HG03066 (cell line): Measurements from ENCODE around the gene PNISR.
"Not testable (repeated sequence)": the region's sequence is repeated elsewhere in the genome, so short reads cannot be mapped to it uniquely, and the experiment has no call there.

Experiments
- ATAC-seq: cut with Tn5 transposase; IDR thresholded peaks from one replicate; pipeline ENCODE4 v1.9.1; 2021; ENCODE audit warnings: low read depth; ENCODE audit not compliant: unreplicated experiment

PNISR gene, protein sequence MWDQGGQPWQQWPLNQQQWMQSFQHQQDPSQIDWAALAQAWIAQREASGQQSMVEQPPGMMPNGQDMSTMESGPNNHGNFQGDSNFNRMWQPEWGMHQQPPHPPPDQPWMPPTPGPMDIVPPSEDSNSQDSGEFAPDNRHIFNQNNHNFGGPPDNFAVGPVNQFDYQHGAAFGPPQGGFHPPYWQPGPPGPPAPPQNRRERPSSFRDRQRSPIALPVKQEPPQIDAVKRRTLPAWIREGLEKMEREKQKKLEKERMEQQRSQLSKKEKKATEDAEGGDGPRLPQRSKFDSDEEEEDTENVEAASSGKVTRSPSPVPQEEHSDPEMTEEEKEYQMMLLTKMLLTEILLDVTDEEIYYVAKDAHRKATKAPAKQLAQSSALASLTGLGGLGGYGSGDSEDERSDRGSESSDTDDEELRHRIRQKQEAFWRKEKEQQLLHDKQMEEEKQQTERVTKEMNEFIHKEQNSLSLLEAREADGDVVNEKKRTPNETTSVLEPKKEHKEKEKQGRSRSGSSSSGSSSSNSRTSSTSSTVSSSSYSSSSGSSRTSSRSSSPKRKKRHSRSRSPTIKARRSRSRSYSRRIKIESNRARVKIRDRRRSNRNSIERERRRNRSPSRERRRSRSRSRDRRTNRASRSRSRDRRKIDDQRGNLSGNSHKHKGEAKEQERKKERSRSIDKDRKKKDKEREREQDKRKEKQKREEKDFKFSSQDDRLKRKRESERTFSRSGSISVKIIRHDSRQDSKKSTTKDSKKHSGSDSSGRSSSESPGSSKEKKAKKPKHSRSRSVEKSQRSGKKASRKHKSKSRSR

DNA sequence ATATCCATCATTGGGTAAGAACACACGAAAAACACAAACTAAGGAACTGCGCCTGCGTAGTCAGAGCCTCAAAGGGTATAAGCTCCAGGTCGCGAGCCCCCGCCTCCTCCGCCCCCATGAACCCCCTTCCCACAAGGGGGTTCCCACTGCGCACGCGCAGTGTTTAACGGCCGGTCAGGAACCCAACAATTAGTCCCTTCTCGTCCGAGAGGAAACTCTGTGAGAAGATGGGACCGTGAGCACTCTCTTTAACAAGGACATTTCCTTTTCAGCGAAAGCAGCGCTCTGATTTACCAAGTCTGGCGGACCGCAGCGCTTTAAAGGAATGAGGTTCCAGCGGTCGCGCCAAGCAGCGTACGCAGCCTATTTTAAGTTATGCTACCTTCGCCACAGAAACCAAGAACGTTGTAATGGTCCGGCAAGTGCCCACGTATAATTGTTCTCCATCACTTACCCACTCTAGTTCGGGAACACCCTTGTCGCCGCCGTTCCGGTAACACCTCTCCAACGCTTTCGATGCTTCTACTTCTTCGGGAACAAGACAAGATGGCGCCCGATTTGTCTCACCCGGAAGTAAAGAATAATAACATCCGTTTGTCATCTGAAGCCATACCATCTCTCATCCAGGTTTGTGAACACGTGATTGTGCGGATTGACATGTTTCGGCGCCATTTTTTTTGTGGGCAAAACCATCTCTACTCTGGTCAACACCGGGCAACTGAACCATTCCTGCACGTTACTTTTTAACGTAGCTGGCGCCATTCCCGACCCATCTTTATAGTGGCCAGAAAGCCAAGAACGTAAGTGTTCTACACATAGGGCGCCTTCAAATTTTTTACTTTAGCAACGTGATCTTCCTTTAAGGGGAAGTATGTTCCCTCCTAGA lies at the start of gene PNISR:
PNISR (minus strand) TSS at position 548 of the 886 bp plus-strand sequence. CDS start 10,649 bp downstream, outside the sequence.
- ATAC-seq = peak; percentile 86

DNA sequence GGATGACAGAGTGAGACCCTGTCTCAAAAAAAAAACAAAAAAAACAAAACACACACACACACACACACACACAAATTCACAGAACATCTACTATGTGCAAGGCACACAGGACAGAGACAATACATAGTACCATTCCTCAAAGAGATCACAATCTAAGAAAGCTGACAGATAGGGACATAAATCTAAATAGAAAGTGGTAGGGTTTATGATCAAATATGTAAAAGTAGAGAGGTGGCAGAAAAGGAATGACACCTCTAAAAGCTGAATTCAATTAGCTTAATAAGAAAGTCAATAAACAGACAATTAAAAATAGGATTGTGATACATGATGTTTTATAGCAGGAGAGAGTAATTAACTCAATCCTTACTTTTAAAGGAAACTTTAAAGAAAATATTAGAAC lies 48.6 kb upstream of the PNISR start:
- no peak for ATAC-seq

DNA sequence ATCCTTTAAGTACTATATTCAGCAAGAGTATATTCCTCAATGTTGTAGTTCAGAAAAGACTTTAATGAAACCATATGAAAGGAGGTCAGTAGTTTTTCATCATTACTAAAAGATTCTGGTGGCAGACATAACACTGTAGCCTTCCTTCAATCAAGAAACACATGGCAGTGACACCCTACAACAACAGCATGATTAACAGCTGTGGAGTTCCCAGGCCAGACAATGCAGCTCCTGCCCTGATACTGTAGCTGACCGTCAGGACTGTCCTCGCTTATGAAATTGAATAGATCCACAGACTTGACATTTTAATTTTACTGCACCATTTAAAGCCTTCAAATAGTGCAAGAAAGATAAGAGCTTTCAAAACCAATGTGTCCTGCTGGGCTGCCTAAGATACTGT lies 46.5 kb upstream of the PNISR start:
- ATAC-seq = no peak

DNA sequence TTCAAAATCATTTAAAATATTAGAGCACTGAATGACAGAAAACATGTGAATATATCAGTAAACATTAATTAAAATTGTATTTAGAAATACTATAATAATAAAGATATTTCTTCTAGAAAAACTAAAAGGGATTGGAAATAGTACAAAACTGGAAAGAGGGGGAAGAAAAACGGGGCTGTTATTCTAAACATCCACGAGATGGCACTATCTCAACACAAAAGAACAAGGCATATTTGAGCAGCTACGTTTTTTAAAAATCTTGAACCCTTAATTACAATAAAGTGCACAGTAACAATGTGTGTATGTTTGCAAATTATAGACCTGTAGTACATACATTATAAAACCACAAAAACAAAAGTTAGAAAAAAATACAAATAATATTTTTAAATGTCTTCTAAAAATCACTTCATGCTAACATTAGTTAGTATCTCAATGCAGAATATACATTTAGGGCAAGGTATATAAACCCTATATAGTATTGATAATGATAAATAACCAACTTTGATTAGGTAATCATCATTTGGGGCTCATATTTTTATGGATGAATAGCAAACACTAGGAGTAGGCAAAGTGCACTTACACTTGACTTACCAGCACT lies 42.5 kb upstream of the PNISR start:
- ATAC-seq = no peak

DNA sequence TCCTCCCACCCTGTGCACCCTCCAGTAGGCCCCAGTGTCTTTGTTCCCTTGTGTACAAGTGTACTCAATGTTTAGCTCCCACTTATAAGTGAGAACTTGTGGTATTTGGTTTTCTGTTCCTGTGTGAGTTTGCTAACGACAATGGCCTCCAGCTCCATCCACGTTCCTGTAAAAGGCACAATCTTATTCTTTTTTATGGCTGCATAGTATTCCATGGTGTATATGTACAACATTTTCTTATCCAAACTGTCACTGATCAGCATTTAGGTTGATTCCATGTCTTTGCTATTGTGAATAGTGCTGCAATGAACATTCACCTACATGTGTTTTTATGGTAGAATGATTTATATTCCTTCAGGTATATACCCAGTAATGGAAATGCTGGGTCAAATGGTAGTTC lies 34.0 kb upstream of the PNISR start:
- not testable (repeated sequence) for ATAC-seq

DNA sequence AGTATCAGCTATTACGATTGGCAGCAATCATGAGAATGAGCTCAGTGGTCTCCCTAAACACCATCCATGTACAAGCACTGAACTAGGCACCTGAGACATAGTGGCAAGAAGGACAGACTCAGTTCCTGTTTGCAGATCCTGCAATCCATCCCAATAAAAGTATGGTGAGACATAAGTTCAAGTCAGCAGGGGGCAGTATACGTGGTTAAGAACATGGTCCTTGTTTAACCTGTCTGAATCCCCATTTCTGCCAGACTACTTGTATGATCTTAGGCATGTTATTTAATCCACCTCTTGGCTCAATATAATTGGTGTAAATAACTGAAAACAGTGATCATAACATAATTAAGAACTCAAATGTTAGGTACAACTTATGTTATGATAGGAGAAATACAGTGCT lies 33.2 kb upstream of the PNISR start:
- ATAC-seq = no peak

DNA sequence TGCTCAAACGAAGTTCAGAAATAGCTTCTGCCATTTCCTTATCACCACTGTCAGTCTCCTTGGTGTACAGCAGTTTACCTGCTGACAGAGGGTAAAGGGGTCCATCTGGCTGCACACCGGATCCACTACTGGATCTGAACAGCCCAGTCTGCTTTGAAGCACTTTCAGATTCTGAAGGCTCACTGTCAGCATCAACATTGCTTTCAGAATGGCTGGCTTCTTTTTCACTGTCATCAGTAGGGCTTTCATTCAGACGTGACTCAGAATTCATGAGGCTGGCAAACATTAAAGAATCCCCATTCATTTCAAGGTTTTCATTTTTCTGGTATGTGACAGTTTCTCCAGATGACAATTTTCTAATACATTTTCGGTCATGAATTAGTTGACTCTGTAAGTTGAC lies 21.0 kb upstream of the PNISR start:
- ATAC-seq = no peak

DNA sequence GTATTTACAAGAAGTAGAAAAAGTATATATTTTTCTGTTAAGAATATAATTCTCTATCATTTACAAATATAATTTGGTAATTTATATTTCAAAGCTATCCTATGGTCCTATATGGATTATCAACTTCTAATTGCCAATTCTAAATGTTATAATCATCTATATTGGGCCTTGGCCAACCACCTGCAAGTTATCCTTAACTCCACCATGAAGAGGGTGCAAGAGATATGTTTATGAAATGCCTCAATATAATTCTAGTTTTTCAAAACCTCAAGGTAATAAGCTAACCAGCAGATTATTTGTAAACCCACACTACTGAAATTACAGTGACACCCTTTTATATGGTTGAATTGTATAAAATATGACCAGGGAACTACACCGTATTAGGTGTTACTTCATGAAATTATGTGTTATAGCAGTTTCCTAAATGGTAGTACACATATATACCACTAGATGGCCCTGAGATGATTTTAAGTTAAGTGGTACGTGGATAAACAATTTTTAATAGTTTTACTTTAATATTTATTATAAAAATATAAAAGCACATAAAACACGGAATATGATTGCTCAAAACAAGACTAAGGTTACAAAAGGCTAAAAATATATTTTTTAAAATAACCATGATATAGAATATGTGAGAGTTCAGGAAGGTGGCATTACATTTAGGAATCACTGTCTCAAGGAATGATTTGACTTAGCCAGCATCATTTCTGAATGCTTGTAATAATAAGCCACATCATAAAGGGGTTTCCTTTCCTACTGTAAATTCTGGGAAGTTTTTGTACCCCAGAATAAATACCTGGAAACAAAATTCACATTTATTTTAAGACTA lies 9.8 kb upstream of the PNISR start:
- ATAC-seq = peak; percentile 93

DNA sequence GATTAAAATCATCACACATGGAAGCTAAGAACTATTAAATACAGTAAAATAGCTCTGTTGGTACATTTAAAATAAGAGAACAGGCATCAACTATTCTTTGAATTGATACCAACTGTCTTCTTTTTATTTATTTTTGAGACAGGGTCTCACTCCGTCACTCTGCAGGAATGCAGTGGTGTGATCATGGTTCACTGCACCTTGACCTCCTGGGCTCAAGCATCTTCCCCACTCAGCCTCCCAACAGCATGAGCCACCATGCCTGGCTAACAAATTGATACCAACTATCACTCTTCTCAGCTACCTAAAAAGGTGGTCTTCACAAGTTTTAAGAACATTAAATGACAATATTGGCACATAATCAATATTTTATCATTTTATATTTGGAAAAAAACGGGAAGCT lies 7.8 kb upstream of the PNISR start:
- ATAC-seq = no peak

DNA sequence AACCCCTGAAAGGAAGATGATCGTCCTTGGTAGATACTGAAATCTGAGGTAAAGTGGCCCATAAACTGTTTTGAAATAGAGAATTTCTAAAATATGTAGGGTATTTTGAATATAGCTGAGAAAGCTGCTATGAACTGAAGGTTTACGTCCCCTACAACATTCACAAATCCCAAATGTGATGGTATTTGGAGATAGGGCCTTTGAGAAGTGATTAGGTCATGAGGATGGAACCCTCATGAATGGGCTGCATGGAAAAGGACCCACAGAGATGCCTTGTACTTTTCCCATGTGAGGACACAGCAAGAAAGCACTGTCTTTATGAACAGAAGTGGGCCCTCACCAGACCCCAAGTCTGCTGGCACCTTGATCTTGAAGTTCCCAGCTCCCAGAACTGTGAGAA lies 6.8 kb upstream of the PNISR start:
- no peak for ATAC-seq

DNA sequence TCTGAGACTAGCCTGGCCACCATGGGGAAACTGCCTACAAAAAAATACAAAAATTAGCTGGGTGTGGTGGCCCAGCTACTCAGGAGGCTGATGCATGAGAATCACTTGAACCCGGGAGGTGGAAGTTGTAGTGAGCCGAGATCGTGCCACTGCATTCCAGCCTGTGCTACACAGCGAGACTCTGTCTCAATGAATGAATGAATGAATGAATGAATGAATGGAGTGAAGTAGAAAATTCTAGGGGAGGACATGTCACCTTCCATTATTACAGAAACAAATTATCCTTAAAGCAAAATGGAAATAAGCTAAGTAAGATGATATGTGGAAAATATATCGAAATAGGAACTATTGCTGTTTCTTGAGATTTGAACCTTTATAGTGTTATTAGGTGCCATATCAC lies 2.9 kb upstream of the PNISR start:
- ATAC-seq = no peak

DNA sequence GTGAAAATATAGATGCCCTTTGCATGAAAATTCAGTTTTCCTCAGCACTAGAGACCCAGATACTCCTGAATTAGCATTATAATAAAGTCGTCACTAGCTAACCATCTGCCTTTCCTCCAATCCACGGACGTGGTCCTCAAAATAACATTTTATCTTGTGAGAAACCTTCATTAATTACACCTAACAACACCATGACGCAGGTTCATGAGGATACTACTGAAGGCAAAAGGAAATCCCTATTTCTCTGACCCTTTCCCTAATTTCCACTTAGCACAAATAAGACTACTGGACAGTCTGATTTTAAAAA lies 1.3 kb upstream of the PNISR start:
- ATAC-seq = no peak

DNA sequence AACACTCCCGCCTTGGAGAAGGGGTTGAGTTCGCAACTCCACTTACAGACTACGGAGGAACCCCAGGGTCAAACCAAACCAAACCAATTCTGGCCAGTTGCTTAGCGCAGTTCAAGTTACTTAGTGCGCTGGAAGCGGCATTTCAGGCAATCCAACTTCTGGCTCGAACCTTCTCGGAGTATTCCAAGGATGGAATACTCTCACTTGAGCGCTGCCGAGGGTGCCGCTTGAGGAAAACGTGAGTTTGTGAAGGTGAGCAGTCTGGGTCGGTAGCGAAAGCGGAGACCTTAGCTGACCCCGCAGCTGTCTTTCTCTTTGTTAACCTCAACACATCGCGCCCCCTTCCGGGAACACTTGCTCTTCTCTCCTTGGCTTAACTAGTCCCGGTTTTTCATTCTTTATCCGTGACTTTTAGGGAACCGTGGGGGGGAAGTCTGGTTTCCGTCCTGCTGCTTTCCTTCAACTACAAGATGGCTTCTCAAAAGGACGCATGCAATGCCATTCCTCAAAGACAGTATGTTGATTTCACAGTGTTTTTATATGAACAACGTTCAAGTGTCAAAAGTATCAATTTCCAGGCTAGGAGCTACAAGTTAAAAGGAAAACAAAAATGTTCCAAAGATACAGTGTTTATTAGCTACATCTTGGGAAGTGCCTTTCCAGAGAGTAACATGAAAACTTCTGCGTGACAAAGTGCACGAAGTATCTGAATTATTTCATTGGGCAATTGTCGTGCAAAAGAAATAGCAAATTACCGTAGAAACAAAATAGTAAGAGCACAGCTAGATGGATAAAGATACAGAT lies 741 bp upstream of the PNISR start:
- ATAC-seq = peak; percentile 47

DNA sequence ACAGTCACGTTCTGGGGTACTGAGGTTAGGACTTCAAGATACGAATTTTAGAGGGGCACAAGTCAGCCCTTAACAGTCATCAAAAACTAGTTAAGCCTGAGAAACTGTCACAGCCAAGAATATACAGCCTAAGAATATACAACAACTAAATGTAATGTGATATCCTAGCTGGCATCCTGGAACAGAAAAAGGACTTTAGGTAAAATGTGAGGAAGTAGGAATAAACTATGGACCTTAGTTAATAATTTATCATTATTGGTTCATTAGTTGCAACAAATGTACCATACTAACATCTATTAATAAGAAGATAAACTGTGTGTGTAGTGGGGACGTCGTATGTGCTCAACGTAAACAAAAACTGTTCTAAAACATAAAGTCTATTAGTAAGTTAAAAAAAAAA lies 1.1 kb downstream of the PNISR start:
- ATAC-seq = no peak

DNA sequence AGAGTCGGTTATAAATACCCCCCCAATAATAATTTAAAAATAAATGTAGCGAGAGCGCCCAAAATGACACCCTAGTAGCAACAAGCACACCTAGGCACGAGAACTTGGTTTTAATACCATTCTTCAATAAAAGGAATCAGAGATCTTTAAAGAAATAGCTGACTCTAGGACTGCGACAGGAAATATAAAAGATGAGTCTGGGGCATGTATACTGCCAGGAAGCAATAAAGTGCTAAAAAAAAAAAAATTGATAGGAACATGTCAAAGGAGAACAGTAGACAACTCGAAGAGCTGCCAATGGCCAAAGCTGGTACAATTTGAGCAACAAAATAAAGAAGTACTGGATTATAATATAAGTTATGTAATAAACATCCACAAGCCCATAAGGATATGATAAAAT lies 2.2 kb downstream of the PNISR start:
- no peak for ATAC-seq

DNA sequence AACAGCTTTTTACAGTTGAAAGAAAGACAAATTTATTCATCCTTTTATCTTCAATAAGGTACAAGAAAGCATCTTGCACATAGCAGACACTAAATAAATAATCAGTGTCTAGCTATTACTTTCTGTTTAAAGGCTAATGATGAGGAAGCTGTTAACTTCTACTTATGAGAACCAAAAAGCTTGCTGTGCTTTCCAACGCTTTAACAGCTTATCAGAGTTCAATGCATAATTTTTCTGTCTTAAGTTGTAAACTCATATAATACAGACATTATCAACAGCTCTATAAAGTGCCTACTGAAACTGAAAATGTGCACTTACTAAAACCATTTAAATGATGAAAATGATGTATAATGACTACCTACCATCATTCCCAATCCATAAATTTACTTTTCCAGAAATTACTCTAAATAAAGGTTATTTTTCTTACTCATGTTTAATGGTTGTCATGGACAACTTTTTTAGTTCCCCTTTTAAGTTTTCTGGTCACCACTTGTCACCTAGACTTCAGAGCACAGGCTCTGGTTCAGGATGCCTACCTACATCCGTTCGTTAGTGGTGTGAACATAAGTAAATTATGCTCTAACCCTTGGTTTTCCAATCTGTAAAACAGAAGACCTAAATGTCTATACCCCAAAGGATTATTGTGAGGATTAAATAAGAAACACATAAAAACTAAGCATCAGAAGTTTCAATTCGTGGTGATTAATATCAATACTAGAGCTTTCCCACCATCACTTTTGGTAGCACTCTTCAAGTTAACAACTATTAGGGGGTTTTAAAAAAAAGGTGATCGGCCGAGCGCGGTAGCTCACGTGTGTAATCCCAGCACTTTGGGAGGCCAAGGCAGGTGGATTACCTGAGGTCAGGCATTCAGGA lies 8.0 kb downstream of the PNISR start:
- peak; percentile 75 for ATAC-seq

DNA sequence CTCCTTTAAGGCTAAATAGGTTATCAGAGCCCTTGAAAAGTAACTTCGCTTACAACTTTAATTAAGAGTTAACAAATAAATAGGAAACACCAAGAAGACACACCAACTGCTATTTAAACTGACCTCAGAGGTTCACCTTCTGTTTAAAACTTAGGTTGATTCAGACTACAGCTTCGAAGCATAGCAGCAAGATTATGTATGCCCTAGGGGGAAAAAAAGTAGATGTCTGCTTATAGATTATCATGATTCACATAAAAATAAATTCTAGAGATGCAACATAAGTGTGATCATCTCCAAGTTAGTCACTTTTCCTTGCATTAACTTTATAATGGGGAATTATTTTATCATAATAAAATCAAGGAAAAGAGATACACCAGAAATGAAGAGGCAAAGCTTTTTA lies 8.9 kb downstream of the PNISR start:
- no peak for ATAC-seq

DNA sequence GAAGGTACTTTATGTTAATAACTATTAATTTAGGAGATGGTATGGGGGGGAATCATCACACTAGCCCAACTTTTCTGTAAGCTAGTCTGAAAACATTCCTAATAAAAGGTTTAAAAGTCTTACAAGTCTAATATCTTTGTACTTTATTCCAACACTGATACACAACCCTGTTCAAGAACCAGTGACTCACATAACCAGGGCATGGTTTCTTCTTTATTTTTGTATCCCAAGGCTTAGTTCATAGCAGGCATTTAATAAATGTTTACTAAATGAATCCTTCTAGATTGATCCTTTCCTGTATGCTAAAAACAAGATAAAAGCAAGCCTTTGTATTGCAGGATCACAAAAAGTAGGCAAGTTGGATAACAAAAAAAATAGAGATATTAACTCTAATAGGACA lies 9.7 kb downstream of the PNISR start:
- ATAC-seq = no peak
